ENCODE measurements around the gene UPF3A.

- TF ChIP-seq REST (IDR thresholded peaks at IDR 0.05) (no peak), RNF2 (IDR thresholded peaks at IDR 0.05; ENCODE audit: borderline replicate concordance, low read depth) (no peak), CEBPB (IDR thresholded peaks at IDR 0.05) (no peak), HDAC2 (IDR thresholded peaks at IDR 0.05) (no peak), TP53 (CRISPR knock-in tag; IDR thresholded peaks at IDR 0.05) (no peak), CTCF (IDR thresholded peaks at IDR 0.05) (no peak), MAX (IDR thresholded peaks at IDR 0.05) (no peak), JUN (IDR thresholded peaks at IDR 0.05) (no peak), ZSCAN20 (CRISPR knock-in tag; IDR thresholded peaks at IDR 0.05) (no peak), POLR2A (IDR thresholded peaks at IDR 0.05; ENCODE audit: low read length) (no peak)
- TF ChIP-seq, protein P1, sequence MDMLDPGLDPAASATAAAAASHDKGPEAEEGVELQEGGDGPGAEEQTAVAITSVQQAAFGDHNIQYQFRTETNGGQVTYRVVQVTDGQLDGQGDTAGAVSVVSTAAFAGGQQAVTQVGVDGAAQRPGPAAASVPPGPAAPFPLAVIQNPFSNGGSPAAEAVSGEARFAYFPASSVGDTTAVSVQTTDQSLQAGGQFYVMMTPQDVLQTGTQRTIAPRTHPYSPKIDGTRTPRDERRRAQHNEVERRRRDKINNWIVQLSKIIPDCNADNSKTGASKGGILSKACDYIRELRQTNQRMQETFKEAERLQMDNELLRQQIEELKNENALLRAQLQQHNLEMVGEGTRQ (IDR thresholded peaks at IDR 0.05) = no peak
These were observed 18.4 kb downstream of the UPF3A start for GRCh38 chr13:114299604-114300305.

Measured in A549 (cell line).